Neural progenitor cell (in vitro differentiated cells): ENCODE data around the gene HRG. TPM values are rescaled to one million over a fixed set of nuclear protein-coding genes. Genes with fewer than 3 reads are reported as not detected.

ENCODE experiments used
- DNase-seq: peaks from one replicate; pipeline ENCODE4 v3.0.0-alpha.2; 2016; ENCODE audit warnings: low spot score
- H2AFZ ChIP-seq: fragments of 200-600 bp; sonication (generic); replicated peaks from 2 replicates; pipeline ENCODE4 v1.6.1; 2016; ENCODE audit warnings: antibody characterized with exemption
- H3F3A ChIP-seq: fragments of 200-600 bp; sonication (generic); 2 replicates; pipeline ENCODE4 v1.6.1; 2016; ENCODE audit warnings: antibody characterized with exemption, low read depth
- H3K27ac ChIP-seq: fragments of 200-600 bp; sonication (generic); 2 replicates; pipeline ENCODE4 v1.5.1; 2016; ENCODE audit warnings: mild to moderate bottlenecking
- H3K27me3 ChIP-seq: fragments of 200-600 bp; sonication (generic); 2 replicates; pipeline ENCODE4 v1.6.1; 2016; ENCODE audit warnings: mild to moderate bottlenecking, moderate library complexity
- H3K36me3 ChIP-seq: fragments of 200-600 bp; sonication (generic); 2 replicates; pipeline ENCODE4 v1.5.1; 2016
- H3K4me1 ChIP-seq: fragments of 200-600 bp; sonication (generic); 2 replicates; pipeline ENCODE4 v1.6.1; 2016; ENCODE audit warnings: mixed run types
- H3K4me2 ChIP-seq: fragments of 200-600 bp; sonication (generic); 2 replicates; pipeline ENCODE4 v1.6.1; 2016
- H3K4me3 ChIP-seq: fragments of 200-600 bp; sonication (generic); 2 replicates; pipeline ENCODE4 v1.5.1; 2016
- H3K79me2 ChIP-seq: fragments of 200-600 bp; sonication (generic); 2 replicates; pipeline ENCODE4 v1.6.1; 2016; ENCODE audit warnings: low read depth
- H3K9ac ChIP-seq: fragments of 200-600 bp; sonication (generic); 2 replicates; pipeline ENCODE4 v1.6.1; 2016
- H3K9me3 ChIP-seq: fragments of 200-600 bp; sonication (generic); 2 replicates; pipeline ENCODE4 v1.5.1; 2016; ENCODE audit warnings: low read depth
- H4K20me1 ChIP-seq: fragments of 200-600 bp; sonication (generic); 2 replicates; pipeline ENCODE4 v1.6.1; 2016; ENCODE audit warnings: low read depth
- H3K27ac Mint-ChIP-seq: 3 replicates; pipeline ENCODE4 v1.8.0; 2021; ENCODE audit warnings: mixed read lengths
- H3K27me3 Mint-ChIP-seq: 2 replicates; pipeline ENCODE4 v1.8.0; 2022; ENCODE audit warnings: low read depth, mild to moderate bottlenecking, inconsistent platforms, moderate library complexity, mixed read lengths; ENCODE audit not compliant: insufficient read depth
- H3K36me3 Mint-ChIP-seq: 3 replicates; pipeline ENCODE4 v1.8.0; 2021; ENCODE audit warnings: mixed read lengths
- H3K4me1 Mint-ChIP-seq: 3 replicates; pipeline ENCODE4 v1.8.0; 2021; ENCODE audit warnings: mixed read lengths
- H3K4me3 Mint-ChIP-seq: 3 replicates; pipeline ENCODE4 v1.8.0; 2021; ENCODE audit warnings: mild to moderate bottlenecking, moderate library complexity, mixed read lengths
- H3K9me3 Mint-ChIP-seq: 3 replicates; pipeline ENCODE4 v1.8.0; 2020; ENCODE audit warnings: mixed read lengths
- EZH2 ChIP-seq: fragments of 200-600 bp; sonication (generic); IDR thresholded peaks from 2 replicates; pipeline ENCODE4 v1.6.1; 2017; ENCODE audit warnings: antibody characterized with exemption, mild to moderate bottlenecking, moderate library complexity
- EZH2phosphoT487 ChIP-seq: fragments of 200-600 bp; sonication (generic); IDR thresholded peaks from 2 replicates; pipeline ENCODE4 v1.6.1; 2017; ENCODE audit warnings: antibody characterized with exemption
- total RNA-seq: library from RNA; depleted of rRNA; stranded (reverse); fragments of >200 nt; gene quantifications from 2 replicates; pipeline ENCODE4 v1.2.3, GENCODE V29; 2015; ENCODE audit warnings: low replicate concordance
- TF ChIP-seq, protein P1 (sequence below): fragments of 200-600 bp; sonication (generic); IDR thresholded peaks from 2 replicates; pipeline ENCODE4 v1.5.1; 2017; ENCODE audit warnings: antibody characterized with exemption, mild to moderate bottlenecking

HRG gene
- total RNA-seq, 1 donor from 2014 or later: not detected

DNA sequence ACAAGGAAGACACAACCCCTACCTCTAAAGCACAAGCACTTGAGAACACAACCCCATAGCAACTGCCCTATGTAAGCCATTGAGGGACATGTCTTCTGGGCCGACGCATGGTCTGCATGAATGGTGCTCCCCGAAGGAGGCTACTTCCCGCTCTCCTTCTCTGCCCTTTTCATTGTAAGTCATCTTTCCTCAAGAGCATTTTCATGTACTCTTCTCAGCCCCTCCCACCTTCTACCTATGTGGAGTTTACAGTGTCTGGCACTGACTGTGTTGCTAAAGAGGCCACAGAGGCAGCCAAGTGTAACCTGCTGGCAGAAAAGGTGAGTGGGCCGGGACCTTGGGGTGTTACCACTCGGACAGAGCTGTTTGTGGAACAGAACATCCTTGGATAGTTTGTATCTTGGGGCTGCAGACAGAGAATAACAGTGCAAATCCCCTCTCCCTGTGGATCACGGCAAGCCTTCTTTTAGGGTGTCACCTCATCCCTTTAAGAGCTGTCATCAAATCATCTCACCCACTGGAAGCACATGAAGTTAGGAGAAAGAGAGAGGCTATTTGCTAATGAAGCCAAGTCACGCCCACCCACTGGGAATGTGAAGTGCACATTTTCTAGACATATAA lies 47.4 kb upstream of the HRG start:
- H3K9me3 ChIP-seq: no peaks in the 10 kb centered on the region
- H4K20me1 ChIP-seq: no peaks in the 10 kb centered on the region
- Mint-ChIP-seq H3K4me1 (peaks cover 3% of the 10 kb centered on the region), H3K4me3 (no peak overlapping the region), H3K27ac (no peak overlapping the region), H3K36me3 (no peaks in the 10 kb centered on the region), H3K9me3 (no peaks in the 10 kb centered on the region), H3K27me3 (peaks cover 10% of the 10 kb centered on the region)
- no peak for DNase-seq
- H3K9ac ChIP-seq: no peak overlapping the region
- H3F3A ChIP-seq: peaks cover 3% of the 10 kb centered on the region
- H3K27me3 ChIP-seq: peaks cover 26% of the 10 kb centered on the region
- H3K4me1 ChIP-seq: no peaks in the 10 kb centered on the region
- no peaks in the 10 kb centered on the region for H3K79me2 ChIP-seq
- H2AFZ ChIP-seq: no peak overlapping the region
- no peak overlapping the region for H3K4me2 ChIP-seq
- H3K27ac ChIP-seq: no peak overlapping the region
- TF ChIP-seq EZH2 (no peak), EZH2phosphoT487 (no peak)
- TF ChIP-seq, protein P1, sequence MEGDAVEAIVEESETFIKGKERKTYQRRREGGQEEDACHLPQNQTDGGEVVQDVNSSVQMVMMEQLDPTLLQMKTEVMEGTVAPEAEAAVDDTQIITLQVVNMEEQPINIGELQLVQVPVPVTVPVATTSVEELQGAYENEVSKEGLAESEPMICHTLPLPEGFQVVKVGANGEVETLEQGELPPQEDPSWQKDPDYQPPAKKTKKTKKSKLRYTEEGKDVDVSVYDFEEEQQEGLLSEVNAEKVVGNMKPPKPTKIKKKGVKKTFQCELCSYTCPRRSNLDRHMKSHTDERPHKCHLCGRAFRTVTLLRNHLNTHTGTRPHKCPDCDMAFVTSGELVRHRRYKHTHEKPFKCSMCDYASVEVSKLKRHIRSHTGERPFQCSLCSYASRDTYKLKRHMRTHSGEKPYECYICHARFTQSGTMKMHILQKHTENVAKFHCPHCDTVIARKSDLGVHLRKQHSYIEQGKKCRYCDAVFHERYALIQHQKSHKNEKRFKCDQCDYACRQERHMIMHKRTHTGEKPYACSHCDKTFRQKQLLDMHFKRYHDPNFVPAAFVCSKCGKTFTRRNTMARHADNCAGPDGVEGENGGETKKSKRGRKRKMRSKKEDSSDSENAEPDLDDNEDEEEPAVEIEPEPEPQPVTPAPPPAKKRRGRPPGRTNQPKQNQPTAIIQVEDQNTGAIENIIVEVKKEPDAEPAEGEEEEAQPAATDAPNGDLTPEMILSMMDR: no peak
- no peaks in the 10 kb centered on the region for H3K36me3 ChIP-seq
- H3K4me3 ChIP-seq: no peak overlapping the region

DNA sequence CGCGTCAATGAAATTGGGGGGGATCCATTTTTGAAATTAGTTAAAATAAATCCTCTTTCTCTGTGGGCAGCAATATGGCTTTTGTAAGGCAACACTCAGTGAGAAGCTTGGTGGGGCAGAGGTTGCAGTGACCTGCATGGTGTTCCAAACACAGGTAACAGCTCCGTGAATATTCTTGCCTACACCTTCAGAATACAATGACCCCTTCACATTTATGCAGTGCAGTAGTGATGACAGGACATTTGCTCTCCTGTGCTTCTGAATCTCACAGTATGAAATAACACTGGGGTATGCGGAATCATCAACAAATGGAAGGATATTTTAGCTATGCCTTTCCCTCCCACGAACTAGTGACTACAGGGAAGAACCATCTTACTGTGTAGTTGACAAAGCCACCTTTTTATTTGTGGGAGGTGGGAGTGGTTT lies 46.0 kb upstream of the HRG start:
- Histone ChIP-seq H3K36me3 (no peaks in the 10 kb centered on the region), H3K4me3 (no peak overlapping the region), H3K4me1 (no peaks in the 10 kb centered on the region), H3F3A (peaks cover 3% of the 10 kb centered on the region), H2AFZ (no peak overlapping the region), H3K79me2 (no peaks in the 10 kb centered on the region), H3K9me3 (no peaks in the 10 kb centered on the region), H3K27me3 (peaks cover 24% of the 10 kb centered on the region), H3K27ac (no peak overlapping the region), H3K9ac (no peak overlapping the region), H4K20me1 (no peaks in the 10 kb centered on the region), H3K4me2 (no peak overlapping the region)
- no peak for DNase-seq
- no peaks in the 10 kb centered on the region for H3K9me3 Mint-ChIP-seq
- H3K36me3 Mint-ChIP-seq: no peaks in the 10 kb centered on the region
- peaks cover 10% of the 10 kb centered on the region for H3K27me3 Mint-ChIP-seq
- H3K4me1 Mint-ChIP-seq: peaks cover 3% of the 10 kb centered on the region
- TF ChIP-seq, protein P1: no peak
- TF ChIP-seq EZH2phosphoT487 (no peak), EZH2 (no peak)
- H3K27ac Mint-ChIP-seq: no peak overlapping the region
- H3K4me3 Mint-ChIP-seq: no peak overlapping the region

DNA sequence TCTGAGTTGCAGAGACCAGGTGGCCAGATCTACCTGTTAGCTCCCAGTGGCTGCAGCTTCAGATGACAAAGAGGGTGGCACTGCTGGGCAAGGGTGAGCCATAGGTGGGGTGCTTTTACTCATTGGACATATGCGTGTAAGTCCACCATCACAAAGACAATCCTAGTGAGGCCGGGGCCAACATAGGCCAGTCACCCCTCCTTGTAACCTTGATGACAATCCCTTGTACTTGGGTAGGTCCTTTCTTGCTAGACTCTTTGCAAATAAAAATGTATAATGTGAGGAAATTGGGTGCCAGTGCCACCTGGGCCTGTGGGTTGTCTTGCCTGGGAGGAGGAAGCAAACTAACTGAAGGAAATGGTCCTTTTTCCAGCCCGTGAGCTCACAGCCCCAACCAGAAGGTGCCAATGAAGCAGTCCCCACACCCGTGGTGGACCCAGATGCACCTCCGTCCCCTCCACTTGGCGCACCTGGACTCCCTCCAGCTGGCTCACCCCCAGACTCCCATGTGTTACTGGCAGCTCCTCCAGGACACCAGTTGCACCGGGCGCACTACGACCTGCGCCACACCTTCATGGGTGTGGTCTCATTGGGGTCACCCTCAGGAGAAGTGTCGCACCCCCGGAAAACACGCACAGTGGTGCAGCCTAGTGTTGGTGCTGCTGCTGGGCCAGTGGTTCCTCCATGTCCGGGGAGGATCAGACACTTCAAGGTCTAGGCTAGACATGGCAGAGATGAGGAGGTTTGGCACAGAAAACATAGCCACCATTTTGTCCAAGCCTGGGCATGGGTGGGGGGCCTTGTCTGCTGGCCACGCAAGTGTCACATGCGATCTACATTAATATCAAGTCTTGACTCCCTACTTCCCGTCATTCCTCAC lies 45.4 kb upstream of the HRG start:
- Histone ChIP-seq H3K27ac (no peak overlapping the region), H3K27me3 (peaks cover 24% of the 10 kb centered on the region), H3K4me1 (no peaks in the 10 kb centered on the region), H3K9me3 (no peaks in the 10 kb centered on the region), H3F3A (peaks cover 1% of the 10 kb centered on the region), H3K79me2 (no peaks in the 10 kb centered on the region), H2AFZ (no peak overlapping the region), H3K4me2 (no peak overlapping the region), H3K9ac (no peak overlapping the region), H4K20me1 (no peaks in the 10 kb centered on the region), H3K36me3 (no peaks in the 10 kb centered on the region), H3K4me3 (no peak overlapping the region)
- no peak overlapping the region for H3K4me3 Mint-ChIP-seq
- H3K27ac Mint-ChIP-seq: no peak overlapping the region
- no peak for DNase-seq
- H3K27me3 Mint-ChIP-seq: peaks cover 10% of the 10 kb centered on the region
- no peaks in the 10 kb centered on the region for H3K36me3 Mint-ChIP-seq
- no peaks in the 10 kb centered on the region for H3K9me3 Mint-ChIP-seq
- H3K4me1 Mint-ChIP-seq: no peaks in the 10 kb centered on the region
- TF ChIP-seq EZH2phosphoT487 (no peak), EZH2 (no peak)
- TF ChIP-seq, protein P1: no peak
